ENCODE measurements around the gene ETFBKMT.

Gene ETFBKMT, protein sequence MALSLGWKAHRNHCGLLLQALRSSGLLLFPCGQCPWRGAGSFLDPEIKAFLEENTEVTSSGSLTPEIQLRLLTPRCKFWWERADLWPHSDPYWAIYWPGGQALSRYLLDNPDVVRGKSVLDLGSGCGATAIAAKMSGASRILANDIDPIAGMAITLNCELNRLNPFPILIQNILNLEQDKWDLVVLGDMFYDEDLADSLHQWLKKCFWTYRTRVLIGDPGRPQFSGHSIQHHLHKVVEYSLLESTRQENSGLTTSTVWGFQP

DNA sequence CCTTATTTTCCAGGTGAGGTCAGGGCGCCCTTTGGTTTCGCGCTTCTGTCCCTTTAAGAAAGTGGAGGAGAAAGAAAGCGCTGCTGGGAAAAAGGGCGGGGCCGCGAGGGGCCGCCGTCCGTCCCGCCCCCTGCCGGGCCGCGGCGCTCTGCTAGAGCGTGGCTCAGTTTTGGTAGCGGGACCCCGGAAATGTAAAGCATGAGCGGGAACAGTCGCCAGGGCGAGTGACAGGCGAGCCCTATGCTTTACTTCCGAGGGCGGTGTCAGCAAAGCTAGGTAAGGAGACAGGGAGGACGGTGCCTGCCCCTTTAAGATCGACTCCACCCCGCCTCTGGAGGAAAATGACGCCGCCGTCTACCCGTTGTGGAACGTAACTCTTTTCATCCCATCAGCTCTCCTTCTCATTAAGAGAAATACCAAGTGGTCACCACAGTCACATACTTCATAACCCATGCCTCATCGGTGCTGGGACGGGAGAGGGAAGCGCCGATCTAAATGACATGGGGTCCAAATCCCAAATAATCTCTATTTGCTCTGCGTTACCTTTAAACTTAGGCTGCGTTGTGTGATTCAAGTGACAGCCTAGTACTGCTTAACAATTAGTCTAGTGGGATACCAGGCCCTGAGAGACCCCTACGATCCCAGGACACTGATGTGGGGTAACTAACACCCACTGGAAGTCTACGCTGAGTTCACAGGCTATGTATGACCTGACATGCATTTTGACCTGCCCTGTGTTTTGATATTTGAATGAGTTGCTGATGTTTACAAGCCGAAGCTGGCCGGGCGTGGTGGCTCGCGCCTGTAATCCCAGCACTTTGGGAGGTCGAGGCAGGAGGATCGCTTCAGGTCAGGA is at the start of gene ETFBKMT:
Gene ETFBKMT (plus strand): TSS at position 602 of the 856 bp plus-strand sequence. CDS start 2,266 bp downstream, outside the sequence.
- DNase-seq = peak; percentile 93

GRCh38 chr12:31612819-31613218 is 46.7 kb upstream of the ETFBKMT start:
- no peak for DNase-seq

DNA sequence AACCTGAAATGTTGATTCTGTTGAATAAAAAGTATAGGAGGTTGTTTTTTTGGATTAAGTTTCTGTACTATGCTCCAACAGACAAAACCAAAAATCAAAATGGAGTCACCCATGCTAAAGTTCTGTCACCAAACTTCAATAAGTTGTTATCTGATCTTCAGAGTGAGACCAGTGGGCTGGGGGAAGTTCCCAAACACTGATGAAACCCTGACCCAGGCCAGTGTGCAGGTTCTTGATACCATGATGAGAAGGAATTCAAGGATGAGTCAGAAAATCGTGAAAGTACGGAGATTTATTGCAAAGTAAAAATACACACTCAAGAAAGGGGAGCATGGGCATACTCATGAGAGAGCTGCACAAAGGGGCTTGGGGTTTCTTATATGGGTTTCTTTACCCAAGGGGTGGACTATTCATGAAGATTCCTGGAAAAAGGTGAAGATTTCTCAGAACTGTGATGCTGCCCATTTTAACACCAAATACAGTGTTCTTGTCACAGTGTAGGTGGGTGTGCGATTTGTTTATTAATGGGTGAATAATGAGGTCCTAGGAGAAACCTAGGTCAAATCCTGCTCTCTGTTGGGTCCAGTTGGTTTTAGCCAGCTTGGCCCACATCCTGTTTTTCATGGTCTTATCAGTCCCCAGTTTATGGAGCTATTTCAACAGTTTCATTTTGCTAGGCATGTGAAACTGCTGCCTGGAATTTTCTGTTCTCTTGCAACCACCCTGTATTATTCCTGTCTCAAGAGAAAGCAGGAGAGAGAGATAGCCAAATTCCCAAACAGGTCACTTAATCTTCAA is 41.1 kb upstream of the ETFBKMT start:
- DNase-seq = no peak

- DNase-seq = no peak
Measured at GRCh38 chr12:31620311-31620710, 39.2 kb upstream of the ETFBKMT start.

GRCh38 chr12:31622038-31622437 is 37.5 kb upstream of the ETFBKMT start:
- DNase-seq = no peak

DNA sequence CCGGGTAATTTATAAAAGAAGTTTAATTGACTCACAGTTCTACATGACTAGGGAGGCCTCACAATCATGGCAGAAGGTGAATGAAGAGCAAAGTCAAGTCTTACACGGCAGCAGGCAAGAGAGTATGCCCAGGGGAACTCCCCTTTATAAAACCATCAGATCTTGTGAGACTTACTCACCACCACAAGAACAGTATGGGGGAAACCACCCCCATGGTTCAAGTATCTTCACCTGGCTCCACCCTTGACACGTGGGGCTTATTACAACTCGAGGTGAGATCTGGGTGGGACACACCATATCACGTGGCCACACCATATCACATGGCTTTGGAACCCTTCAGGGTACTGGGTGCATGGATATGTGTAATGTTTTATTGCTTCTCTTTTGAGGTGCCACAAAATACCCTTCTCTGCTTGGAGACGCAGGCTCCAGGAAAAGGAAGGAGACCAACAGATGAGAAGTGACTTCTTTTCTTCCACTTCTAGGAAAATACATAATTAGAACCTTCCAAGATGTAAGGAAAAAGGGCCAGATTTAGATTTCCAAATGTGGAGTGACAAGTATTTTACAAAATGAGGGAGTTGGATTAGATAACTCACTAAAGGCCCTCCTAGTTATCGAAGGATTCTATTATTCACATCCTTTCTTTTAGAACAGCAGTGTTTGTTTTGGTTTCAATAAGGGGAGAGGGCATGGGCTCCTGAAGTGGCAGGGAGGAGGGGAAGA is 33.1 kb upstream of the ETFBKMT start:
- no peak for DNase-seq

DNA sequence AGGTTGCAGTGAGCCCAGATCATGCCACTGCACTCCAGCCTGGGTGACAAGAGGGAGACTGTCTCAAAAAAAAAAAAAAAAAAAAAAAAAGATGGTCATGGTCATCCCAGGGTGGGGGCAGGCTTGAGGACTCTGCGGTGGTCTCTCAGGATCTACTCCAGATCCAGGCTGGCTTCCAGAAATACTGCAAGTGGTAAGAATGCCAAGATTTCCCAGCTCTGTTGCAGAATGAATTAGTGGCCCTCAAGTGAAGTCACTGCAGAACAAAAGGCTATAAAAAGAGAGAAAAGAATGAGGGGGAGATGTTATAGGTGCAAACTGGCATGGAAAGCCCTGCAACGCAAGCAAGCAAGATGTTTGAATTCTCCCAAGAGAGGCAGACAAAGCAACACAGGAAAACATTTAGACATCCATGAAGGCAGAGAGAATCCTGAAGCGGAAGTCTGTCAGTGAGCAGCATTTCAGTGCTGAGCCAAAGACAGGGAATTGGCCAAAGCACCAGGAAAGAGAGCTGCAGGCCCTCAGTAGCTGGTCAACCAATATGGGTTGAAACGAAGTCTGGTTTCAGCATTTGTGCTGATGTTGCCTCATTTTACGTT is 31.9 kb upstream of the ETFBKMT start:
- no peak for DNase-seq

- DNase-seq = no peak
Measured at GRCh38 chr12:31629756-31630732, 29.4 kb upstream of the ETFBKMT start.

DNA sequence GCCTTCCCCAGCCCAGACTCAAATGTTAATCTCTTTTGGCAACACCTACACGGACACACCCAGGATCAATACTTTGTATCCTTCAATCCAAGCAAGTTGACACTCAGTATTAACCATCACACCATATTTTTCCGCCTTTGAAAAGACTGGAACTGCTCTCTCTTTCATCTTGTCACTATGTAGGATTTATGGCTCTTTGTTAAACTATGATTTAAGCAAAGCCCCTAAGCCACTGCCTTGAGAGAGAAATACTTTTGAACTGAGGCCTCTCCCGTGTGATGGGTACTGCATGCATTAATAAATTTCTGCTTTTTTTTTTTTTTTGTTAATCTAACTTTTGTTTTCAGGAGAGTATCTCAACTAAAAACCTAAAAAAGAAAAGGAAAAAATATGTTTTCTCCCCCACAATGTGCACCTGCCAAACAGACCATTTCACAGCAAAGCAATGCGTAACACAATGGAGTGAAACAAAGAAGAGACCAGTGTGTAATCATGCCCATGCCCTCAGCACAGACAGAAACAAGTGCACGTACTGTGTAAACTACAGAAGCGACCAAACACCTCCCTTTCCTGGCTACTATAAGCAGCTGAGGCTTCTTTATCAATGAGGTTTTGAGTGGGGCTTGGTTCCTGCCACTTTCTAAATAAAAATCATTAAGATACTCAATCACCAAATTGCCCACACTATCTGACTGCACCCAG is 28.3 kb upstream of the ETFBKMT start:
- DNase-seq = no peak

- DNase-seq = no peak
Measured at GRCh38 chr12:31631809-31632208, 27.7 kb upstream of the ETFBKMT start.

DNA sequence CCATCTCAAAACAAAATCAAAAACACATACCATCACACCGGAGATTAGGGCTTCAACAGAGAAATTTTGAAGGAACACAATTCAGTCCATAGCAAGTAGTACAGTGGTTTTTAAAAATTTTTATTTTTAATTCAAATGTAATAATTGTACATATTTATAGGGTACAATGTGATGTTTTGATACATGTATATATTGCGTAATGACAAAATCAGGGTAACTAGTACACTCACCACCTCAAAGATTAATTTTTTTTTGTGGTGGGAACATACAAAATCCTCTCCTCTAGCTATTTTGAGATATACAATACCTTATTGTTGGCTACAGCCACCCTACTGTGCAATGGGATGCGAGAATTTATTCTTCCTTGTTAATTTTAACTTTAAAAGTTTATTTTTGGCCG is 26.0 kb upstream of the ETFBKMT start:
- DNase-seq = no peak

- DNase-seq = no peak
Measured at GRCh38 chr12:31634620-31635019, 24.9 kb upstream of the ETFBKMT start.

DNA sequence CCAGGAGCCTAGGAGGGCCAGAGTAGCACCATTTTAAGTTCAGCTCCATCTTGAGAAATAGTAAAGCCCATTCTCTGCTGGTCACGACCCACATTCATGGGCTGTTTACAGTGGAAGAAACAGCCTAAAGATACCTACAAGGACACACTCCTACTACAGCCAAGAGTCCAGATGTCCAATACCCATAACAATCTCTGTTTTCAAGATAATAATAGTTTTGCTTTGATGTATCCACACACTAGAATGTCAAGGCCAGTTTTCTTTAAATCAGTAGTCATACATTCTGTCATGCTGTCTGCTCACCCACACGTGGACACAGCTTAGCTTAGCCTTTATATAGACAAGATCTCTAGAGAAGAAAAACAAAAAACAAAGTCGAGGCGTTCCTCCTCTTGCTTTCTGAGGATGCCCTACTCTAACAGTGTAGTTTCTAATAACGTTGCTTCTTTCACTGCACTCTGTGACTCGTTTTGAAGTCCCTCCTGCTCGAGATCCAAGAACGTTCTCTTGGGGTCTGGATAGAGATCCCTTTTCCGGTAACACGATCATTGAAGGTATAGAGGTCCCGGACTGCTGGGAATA is 17.9 kb upstream of the ETFBKMT start:
- no peak for DNase-seq

GRCh38 chr12:31644536-31644935 is 15.0 kb upstream of the ETFBKMT start:
- no peak for DNase-seq

GRCh38 chr12:31645924-31646323 is 13.6 kb upstream of the ETFBKMT start:
- no peak for DNase-seq

- DNase-seq = no peak
Measured at GRCh38 chr12:31647086-31647491, 12.4 kb upstream of the ETFBKMT start.

DNA sequence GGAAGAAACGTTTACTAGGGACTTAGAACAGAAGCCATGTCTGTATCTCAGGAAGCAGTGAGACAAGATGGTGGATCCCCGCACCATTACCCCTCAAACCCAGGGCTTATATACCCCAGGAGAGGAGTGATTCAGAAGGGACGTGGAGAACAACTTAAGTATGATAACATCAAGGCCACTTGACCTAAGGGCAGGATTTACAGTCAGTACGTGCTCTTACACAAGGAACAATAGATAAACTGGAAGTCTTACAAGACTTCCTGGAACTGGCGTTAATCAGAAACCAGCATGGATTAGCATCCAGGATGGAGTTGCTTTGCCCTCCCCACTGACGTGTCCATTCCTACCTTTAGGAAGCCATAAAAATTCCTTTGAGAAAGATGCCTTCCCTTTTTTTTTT is 8.6 kb upstream of the ETFBKMT start:
- DNase-seq = no peak

- DNase-seq = no peak
Measured at GRCh38 chr12:31651893-31652521, 7.5 kb upstream of the ETFBKMT start.

GRCh38 chr12:31655208-31655607 is 4.3 kb upstream of the ETFBKMT start:
- no peak for DNase-seq

- no peak for DNase-seq
Measured at GRCh38 chr12:31655792-31656191, 3.7 kb upstream of the ETFBKMT start.

Measured in activated naive CD4-positive, alpha-beta T cell treated with anti-CD3 and anti-CD28 coated beads, Interleukin-2, amount 50 U/mL, for 16 hours (primary cell).